HepG2 (cell line): ENCODE data around the gene MGAT4D. TPM values are rescaled to one million over a fixed set of nuclear protein-coding genes. Genes with fewer than 3 reads are reported as not detected.
A peak's percentile ranks its signal among the peaks of the same experiment; 100 is the strongest.

Source experiments
- ARNT2 ChIP-seq: sonication (generic); formaldehyde crosslinking; IDR thresholded peaks from 2 replicates; pipeline ENCODE4 v1.8.0; 2022; ENCODE audit warnings: mild to moderate bottlenecking, low read depth, missing genetic modification reagents, moderate library complexity
- ATF5 ChIP-seq: sonication (generic); formaldehyde crosslinking; IDR thresholded peaks from 2 replicates; pipeline ENCODE4 v1.4.0; 2020; ENCODE audit warnings: mild to moderate bottlenecking, low read depth, missing genetic modification reagents
- CC2D1A ChIP-seq: sonication (generic); formaldehyde crosslinking; IDR thresholded peaks from 2 replicates; pipeline ENCODE4 v1.8.1; 2023; ENCODE audit warnings: mild to moderate bottlenecking, missing genetic modification reagents
- ESRRA ChIP-seq: sonication (generic); formaldehyde crosslinking; IDR thresholded peaks from 2 replicates; pipeline ENCODE4 v1.5.1; 2020; ENCODE audit warnings: mild to moderate bottlenecking, low read depth, missing genetic modification reagents
- ETV6 ChIP-seq: sonication (generic); formaldehyde crosslinking; conservative IDR thresholded peaks from 2 replicates; pipeline ENCODE4 v1.4.0; 2020; ENCODE audit warnings: missing genetic modification reagents
- FIP1L1 ChIP-seq: fragments of 200-400 bp; formaldehyde crosslinking; IDR thresholded peaks from 2 replicates; pipeline ENCODE4 v1.6.1; 2018; ENCODE audit warnings: low read depth, mild to moderate bottlenecking, low read length, moderate library complexity, borderline replicate concordance; ENCODE audit not compliant: insufficient read depth
- HNRNPLL ChIP-seq: fragments of 200-400 bp; formaldehyde crosslinking; IDR thresholded peaks from 2 replicates; pipeline ENCODE4 v1.6.1; 2017; ENCODE audit warnings: mild to moderate bottlenecking, low read depth, low read length; ENCODE audit not compliant: poor library complexity, severe bottlenecking
- JARID2 ChIP-seq: sonication (generic); formaldehyde crosslinking; IDR thresholded peaks from 2 replicates; pipeline ENCODE4 v1.8.1; 2023; ENCODE audit warnings: missing genetic modification reagents, inconsistent platforms; ENCODE audit not compliant: insufficient replicate concordance
- KLF6 ChIP-seq: IDR thresholded peaks from 2 replicates; pipeline ENCODE4 v1.8.0; 2016; ENCODE audit warnings: missing biosample characterization, missing genetic modification reagents
- POGK ChIP-seq: sonication (generic); formaldehyde crosslinking; conservative IDR thresholded peaks from 2 replicates; pipeline ENCODE4 v1.8.0; 2022; ENCODE audit warnings: mild to moderate bottlenecking, moderate library complexity, missing genetic modification reagents
- THAP11 ChIP-seq: IDR thresholded peaks from 2 replicates; pipeline ENCODE4 v1.6.1; 2016; ENCODE audit warnings: missing biosample characterization, missing genetic modification reagents
- ZFP36L1 ChIP-seq: sonication (generic); formaldehyde crosslinking; IDR thresholded peaks from 2 replicates; pipeline ENCODE4 v1.8.0; 2022; ENCODE audit warnings: mild to moderate bottlenecking, missing genetic modification reagents, moderate library complexity
- ZHX2 ChIP-seq, 2 experiments: sonication (generic) in 1 of 2; formaldehyde crosslinking in 1 of 2; IDR thresholded peaks; 2 replicates each; pipeline versions ENCODE4 v1.6.1 to v1.9.0; 2014 to 2022; ENCODE audit warnings: antibody characterized with exemption in 1 of 2, borderline replicate concordance in 1 of 2, inconsistent platforms in 1 of 2, low read depth in 1 of 2, missing genetic modification reagents in 1 of 2
- ZKSCAN5 ChIP-seq: sonication (generic); formaldehyde crosslinking; IDR thresholded peaks from 2 replicates; pipeline ENCODE4 v1.5.1; 2020; ENCODE audit warnings: mild to moderate bottlenecking, missing genetic modification reagents
- ZNF382 ChIP-seq: sonication (generic); formaldehyde crosslinking; IDR thresholded peaks from 2 replicates; pipeline ENCODE4 v1.5.0; 2020; ENCODE audit warnings: missing genetic modification reagents, mild to moderate bottlenecking, borderline replicate concordance
- ZNF766 ChIP-seq: sonication (generic); formaldehyde crosslinking; IDR thresholded peaks from 2 replicates; pipeline ENCODE4 v1.5.0; 2020; ENCODE audit warnings: missing genetic modification reagents, borderline replicate concordance
- ZNF790 ChIP-seq: sonication (generic); formaldehyde crosslinking; IDR thresholded peaks from 2 replicates; pipeline ENCODE4 v1.8.0; 2022; ENCODE audit warnings: missing genetic modification reagents, mild to moderate bottlenecking, borderline replicate concordance
- polyA plus RNA-seq, 8 experiments: library from polyadenylated mRNA; depleted of rRNA in 3 of 8; stranded (reverse) in 7 of 8; unstranded in 1 of 8; fragments of >200 nt; fragmentation: Illumina TruSeq in 4 of 8; extraction: Trizol in 4 of 8; gene quantifications; 2 replicates each; pipeline versions ENCODE4 v1.2.1 to v1.2.3, GENCODE V29; 2011 to 2016; ENCODE audit warnings: low read depth in 4 of 8, missing spikeins in 1 of 8, mixed read lengths in 1 of 8; ENCODE audit not compliant: insufficient read depth in 1 of 8
- total RNA-seq, 5 experiments: library from RNA; depleted of rRNA; stranded (reverse); fragments of >200 nt; fragmentation: Illumina TruSeq; extraction: Trizol; gene quantifications; 2 replicates each; pipeline ENCODE4 v1.2.3, GENCODE V29; 2016; ENCODE audit warnings: low read depth in 1 of 5

The MGAT4D gene
- total and polyA plus RNA-seq, 2 of the 13 experiments (the other 11 are each of a cell fraction or from before 2014, with no cell fraction given), result not detected

- TF ChIP-seq ZHX2 (IDR thresholded peaks at IDR 0.05; ENCODE audit: low read depth) (no peak), ZHX2 (CRISPR knock-in tag; IDR thresholded peaks at IDR 0.05; ENCODE audit: borderline replicate concordance) (peak; percentile 77), ZKSCAN5 (CRISPR knock-in tag) (no peak), CC2D1A (no peak), KLF6 (CRISPR knock-in tag) (0 out of 2 replicates have a peak, but pooled peaks have one; percentile 2), ZFP36L1 (CRISPR knock-in tag) (no peak), ZNF790 (CRISPR knock-in tag) (peak; percentile 89; the same call in 1 of the 2 replicates), THAP11 (CRISPR knock-in tag) (no peak), JARID2 (no peak), POGK (CRISPR knock-in tag) (peak; percentile 75), ATF5 (CRISPR knock-in tag) (no peak), ESRRA (CRISPR knock-in tag) (0 out of 2 replicates have a peak, but pooled peaks have one; percentile 25), ARNT2 (CRISPR knock-in tag) (peak; percentile 94), ZNF766 (0 out of 2 replicates have a peak, but pooled peaks have one; percentile 87), ZNF382 (CRISPR knock-in tag) (no peak), HNRNPLL (peak; percentile 78), ETV6 (CRISPR knock-in tag) (0 out of 2 replicates have a peak, but pooled peaks have one; percentile 25), FIP1L1 (no peak)
These were observed 70.8 kb downstream of the MGAT4D start, which contains the start of gene CLGN (continued) for GRCh38 chr4:140427106-140427918.
